Smooth muscle cell (in vitro differentiated cells): ENCODE measurements around the gene GLRX3. TPM values are rescaled to one million over a fixed set of nuclear protein-coding genes. Genes with fewer than 3 reads are reported as not detected.
A peak's percentile ranks its signal among the peaks of the same experiment; 100 is the strongest.

Source experiments
- DNase-seq: peaks from one replicate; lab custom pipeline; 2025; ENCODE audit not compliant: unreplicated experiment; lab: John Stamatoyannopoulos, UW
- H2AFZ ChIP-seq: fragments of 200-600 bp; sonication (generic); 2 replicates; pipeline ENCODE4 v1.6.0; 2016; ENCODE audit warnings: antibody characterized with exemption, low read depth, mild to moderate bottlenecking
- H3F3A ChIP-seq: fragments of 200-600 bp; sonication (generic); 2 replicates; pipeline ENCODE4 v1.6.0; 2017; ENCODE audit warnings: antibody characterized with exemption, low read depth
- H3K27ac ChIP-seq: fragments of 200-600 bp; sonication (generic); 2 replicates; pipeline ENCODE4 v1.5.1; 2016; ENCODE audit warnings: low read depth, mild to moderate bottlenecking
- H3K27me3 ChIP-seq: fragments of 200-600 bp; sonication (generic); 2 replicates; pipeline ENCODE4 v1.6.1; 2016; ENCODE audit warnings: low read depth, mild to moderate bottlenecking
- H3K36me3 ChIP-seq: fragments of 200-600 bp; sonication (generic); 2 replicates; pipeline ENCODE4 v1.5.1; 2016; ENCODE audit warnings: low read depth
- H3K4me1 ChIP-seq: fragments of 200-600 bp; sonication (generic); 2 replicates; pipeline ENCODE4 v1.5.1; 2016; ENCODE audit warnings: low read depth
- H3K4me2 ChIP-seq: fragments of 200-600 bp; sonication (generic); 2 replicates; pipeline ENCODE4 v1.6.0; 2016; ENCODE audit warnings: mild to moderate bottlenecking
- H3K4me3 ChIP-seq: fragments of 200-600 bp; sonication (generic); 2 replicates; pipeline ENCODE4 v1.5.1; 2016; ENCODE audit warnings: mild to moderate bottlenecking
- H3K79me2 ChIP-seq: fragments of 200-600 bp; sonication (generic); 2 replicates; pipeline ENCODE4 v1.6.0; 2016; ENCODE audit warnings: low read depth, mild to moderate bottlenecking
- H3K9ac ChIP-seq: fragments of 200-600 bp; sonication (generic); 2 replicates; pipeline ENCODE4 v1.6.0; 2016; ENCODE audit warnings: low read depth
- H3K9me3 ChIP-seq: fragments of 200-600 bp; sonication (generic); replicated peaks from 2 replicates; pipeline ENCODE4 v1.5.1; 2016; ENCODE audit warnings: low read depth
- H4K20me1 ChIP-seq: fragments of 200-600 bp; sonication (generic); 2 replicates; pipeline ENCODE4 v1.6.0; 2016; ENCODE audit warnings: low read depth
- CTCF ChIP-seq: fragments of 200-600 bp; sonication (generic); IDR thresholded peaks from 2 replicates; pipeline ENCODE4 v1.5.1; 2017; ENCODE audit warnings: borderline replicate concordance, mild to moderate bottlenecking, antibody characterized with exemption; ENCODE audit not compliant: insufficient read depth, poor library complexity, severe bottlenecking
- WGBS: methylation state at CpG from one replicate; pipeline ENCODE4 v1.1.7; 2016; ENCODE audit warnings: low lambda C conversion rate; 5-methylcytosine and 5-hydroxymethylcytosine counted together
- polyA plus RNA-seq: library from polyadenylated mRNA; unstranded; fragments of >200 nt; fragmentation: Nextera tagmentation; extraction: Ambion mirVana; gene quantifications from 2 replicates; pipeline ENCODE4 v1.2.1, GENCODE V29; 2016
- total RNA-seq: library from RNA; depleted of rRNA; stranded (reverse); fragments of >200 nt; gene quantifications from 2 replicates; pipeline ENCODE4 v1.2.3, GENCODE V29; 2014

The GLRX3 gene
- total and polyA plus RNA-seq, 2 experiments from 2014 or later: 125 to 132 TPM

GRCh38 chr10:130190737-130191115, 54.5 kb downstream of the GLRX3 start:
- Histone ChIP-seq H3K79me2 (no peaks in the 10 kb centered on the region), H3F3A (no peaks in the 10 kb centered on the region), H3K4me1 (no peaks in the 10 kb centered on the region), H3K4me2 (peak overlapping the region; percentile 98), H3K27ac (no peak overlapping the region), H3K4me3 (peak overlapping the region; percentile 77), H3K27me3 (no peaks in the 10 kb centered on the region), H3K9ac (peak overlapping the region; percentile 34), H2AFZ (peak overlapping the region; percentile 69), H4K20me1 (no peaks in the 10 kb centered on the region), H3K9me3 (no peaks in the 10 kb centered on the region), H3K36me3 (no peaks in the 10 kb centered on the region)
- WGBS: 63% methylated on average over 11 of the region's 25 CpGs
- TF ChIP-seq CTCF: no peak
- DNase-seq: no peak

GRCh38 chr10:130191380-130191779, 55.2 kb downstream of the GLRX3 start:
- Histone ChIP-seq H4K20me1 (peaks cover 3% of the 10 kb centered on the region), H3K4me2 (no peak overlapping the region), H3F3A (no peaks in the 10 kb centered on the region), H3K27me3 (no peaks in the 10 kb centered on the region), H3K27ac (no peak overlapping the region), H3K4me1 (no peaks in the 10 kb centered on the region), H3K9me3 (no peaks in the 10 kb centered on the region), H2AFZ (no peak overlapping the region), H3K4me3 (no peak overlapping the region), H3K9ac (no peak overlapping the region), H3K36me3 (no peaks in the 10 kb centered on the region), H3K79me2 (no peaks in the 10 kb centered on the region)
- WGBS: 96% methylated on average over 22 of the region's 22 CpGs
- no peak for TF ChIP-seq CTCF
- DNase-seq: no peak

GRCh38 chr10:130192276-130192848, 56.2 kb downstream of the GLRX3 start:
- peaks cover 3% of the 10 kb centered on the region for H4K20me1 ChIP-seq
- no peaks in the 10 kb centered on the region for H3F3A ChIP-seq
- 96% methylated on average over 10 of the region's 10 CpGs for WGBS
- no peak overlapping the region for H3K4me3 ChIP-seq
- H3K36me3 ChIP-seq: no peaks in the 10 kb centered on the region
- no peak overlapping the region for H3K27ac ChIP-seq
- H3K4me2 ChIP-seq: no peak overlapping the region
- H3K4me1 ChIP-seq: no peaks in the 10 kb centered on the region
- no peak overlapping the region for H2AFZ ChIP-seq
- DNase-seq: no peak
- no peaks in the 10 kb centered on the region for H3K27me3 ChIP-seq
- H3K9ac ChIP-seq: no peak overlapping the region
- H3K79me2 ChIP-seq: no peaks in the 10 kb centered on the region
- no peak for TF ChIP-seq CTCF
- no peaks in the 10 kb centered on the region for H3K9me3 ChIP-seq

GRCh38 chr10:130193033-130193432, 56.8 kb downstream of the GLRX3 start:
- WGBS: 96% methylated on average over 5 of the region's 5 CpGs
- Histone ChIP-seq H3K27ac (no peak overlapping the region), H3K79me2 (no peaks in the 10 kb centered on the region), H4K20me1 (peaks cover 3% of the 10 kb centered on the region), H3F3A (no peaks in the 10 kb centered on the region), H3K9ac (no peak overlapping the region), H3K27me3 (no peaks in the 10 kb centered on the region), H3K4me1 (no peaks in the 10 kb centered on the region), H3K4me2 (no peak overlapping the region), H3K4me3 (no peak overlapping the region), H3K36me3 (no peaks in the 10 kb centered on the region), H3K9me3 (no peaks in the 10 kb centered on the region), H2AFZ (no peak overlapping the region)
- TF ChIP-seq CTCF: no peak
- DNase-seq: no peak
